ENCODE results near the gene ZER1. TPM values are rescaled to one million over a fixed set of nuclear protein-coding genes. Genes with fewer than 3 reads are reported as not detected.
A peak's percentile ranks its signal among the peaks of the same experiment; 100 is the strongest.
"Not testable (repeated sequence)": the region's sequence is repeated elsewhere in the genome, so short reads cannot be mapped to it uniquely, and the experiment has no call there.

ZER1 gene
- total RNA-seq, 1 experiment from 2014 or later, result 28.6 TPM

- Histone ChIP-seq H3K4me1 (no peaks in the 10 kb centered on the region), H3K36me3 (ENCODE audit: control insufficient read depth, insufficient read depth, low read length) (peaks cover 3% of the 10 kb centered on the region; the same call in 1 of the 2 replicates), H3K4me3 (ENCODE audit: low read depth, low read length) (no peak overlapping the region), H3K27me3 (replicated peaks; ENCODE audit: control insufficient read depth, insufficient read depth, low read length) (no peaks in the 10 kb centered on the region), H3K9me3 (no peaks in the 10 kb centered on the region)
- DNase-seq, result no peak
- H3K4me1 Mint-ChIP-seq (ENCODE audit: low read depth, unreplicated experiment), result peaks cover 16% of the 10 kb centered on the region
- intact Hi-C loops (cut with micrococcal nuclease; ENCODE audit: unreplicated experiment), result no loop called here
- no peak overlapping the region for H3K4me3 Mint-ChIP-seq (ENCODE audit: unreplicated experiment)
- no TSS peak for BruUV-seq (replicated peaks)
- CTCF ChIA-PET, result no interaction called here
- TF ChIP-seq CTCF (IDR thresholded peaks at IDR 0.05; ENCODE audit: insufficient read depth in 1 of 2, low read depth in 1 of 2, low read length in 1 of 2, severe bottlenecking in 1 of 2, unreplicated experiment in 1 of 2), result no peak
- no peak overlapping the region for H3K27ac Mint-ChIP-seq (ENCODE audit: unreplicated experiment)
- peaks cover 76% of the 10 kb centered on the region for H3K36me3 Mint-ChIP-seq (ENCODE audit: insufficient read depth, unreplicated experiment)
- H3K9me3 Mint-ChIP-seq (ENCODE audit: unreplicated experiment), result no peaks in the 10 kb centered on the region
- POLR2A ChIA-PET, result interaction anchor here (0.9 kb wide), 1 partner anchor 27 kb away, joined by 3 read pairs; the partner anchor contains the start of gene ZDHHC12
- H3K27me3 Mint-ChIP-seq (ENCODE audit: insufficient read depth, unreplicated experiment), result no peaks in the 10 kb centered on the region
Measured at GRCh38 chr9:128696923-128697707, 74.6 kb downstream of the ZER1 start.

- DNase-seq, result no peak
- H3K9me3 ChIP-seq, result no peaks in the 10 kb centered on the region
- ChIA-PET CTCF (no interaction called here), POLR2A (no interaction called here)
- Mint-ChIP-seq H3K27me3 (ENCODE audit: insufficient read depth, unreplicated experiment) (no peaks in the 10 kb centered on the region), H3K4me3 (ENCODE audit: unreplicated experiment) (no peak overlapping the region), H3K36me3 (ENCODE audit: insufficient read depth, unreplicated experiment) (peaks cover 86% of the 10 kb centered on the region), H3K27ac (ENCODE audit: unreplicated experiment) (no peak overlapping the region), H3K9me3 (ENCODE audit: unreplicated experiment) (no peaks in the 10 kb centered on the region), H3K4me1 (ENCODE audit: low read depth, unreplicated experiment) (peaks cover 24% of the 10 kb centered on the region)
- intact Hi-C loops (cut with micrococcal nuclease; ENCODE audit: unreplicated experiment), result no loop called here
- peaks cover 8% of the 10 kb centered on the region; the same call in 1 of the 2 replicates for H3K4me1 ChIP-seq
- no peaks in the 10 kb centered on the region for H3K27me3 ChIP-seq (replicated peaks; ENCODE audit: control insufficient read depth, insufficient read depth, low read length)
- TF ChIP-seq CTCF (IDR thresholded peaks at IDR 0.05; ENCODE audit: insufficient read depth in 1 of 2, low read depth in 1 of 2, low read length in 1 of 2, severe bottlenecking in 1 of 2, unreplicated experiment in 1 of 2), result no peak
- no peak overlapping the region for H3K4me3 ChIP-seq (ENCODE audit: low read depth, low read length)
- BruUV-seq (replicated peaks), result no TSS peak
- peaks cover 3% of the 10 kb centered on the region; the same call in 1 of the 2 replicates for H3K36me3 ChIP-seq (ENCODE audit: control insufficient read depth, insufficient read depth, low read length)
Measured at GRCh38 chr9:128694344-128694743, 77.4 kb downstream of the ZER1 start.

GRCh38 chr9:128693738-128694137, 78.0 kb downstream of the ZER1 start:
- H3K27ac Mint-ChIP-seq (ENCODE audit: unreplicated experiment), result peak overlapping the region; percentile 24
- H3K4me3 Mint-ChIP-seq (ENCODE audit: unreplicated experiment); CTCF ChIA-PET; BruUV-seq (replicated peaks); H3K9me3 Mint-ChIP-seq (ENCODE audit: unreplicated experiment); H3K4me3 ChIP-seq (ENCODE audit: low read depth, low read length); H3K9me3 ChIP-seq; H3K4me1 ChIP-seq; H3K36me3 ChIP-seq (ENCODE audit: control insufficient read depth, insufficient read depth, low read length); H3K27me3 ChIP-seq (replicated peaks; ENCODE audit: control insufficient read depth, insufficient read depth, low read length); DNase-seq; intact Hi-C loops (cut with micrococcal nuclease; ENCODE audit: unreplicated experiment); H3K27me3 Mint-ChIP-seq (ENCODE audit: insufficient read depth, unreplicated experiment): not testable (repeated sequence)
- POLR2A ChIA-PET, result interaction anchor here (0.7 kb wide), 1 partner anchor 13 kb away, joined by 3 read pairs; no protein-coding TSS in a partner anchor
- peaks cover 24% of the 10 kb centered on the region for H3K4me1 Mint-ChIP-seq (ENCODE audit: low read depth, unreplicated experiment)
- peaks cover 92% of the 10 kb centered on the region for H3K36me3 Mint-ChIP-seq (ENCODE audit: insufficient read depth, unreplicated experiment)
